HUDEP-2 (cell line): Measurements from ENCODE around the gene CAMTA1.

Experiments used
- DNase-seq, 76 experiments: peaks; one replicate each; lab custom pipeline; 2025; ENCODE audit not compliant: unreplicated experiment in 76 of 76; lab: John Stamatoyannopoulos, UW

Gene CAMTA1

DNA sequence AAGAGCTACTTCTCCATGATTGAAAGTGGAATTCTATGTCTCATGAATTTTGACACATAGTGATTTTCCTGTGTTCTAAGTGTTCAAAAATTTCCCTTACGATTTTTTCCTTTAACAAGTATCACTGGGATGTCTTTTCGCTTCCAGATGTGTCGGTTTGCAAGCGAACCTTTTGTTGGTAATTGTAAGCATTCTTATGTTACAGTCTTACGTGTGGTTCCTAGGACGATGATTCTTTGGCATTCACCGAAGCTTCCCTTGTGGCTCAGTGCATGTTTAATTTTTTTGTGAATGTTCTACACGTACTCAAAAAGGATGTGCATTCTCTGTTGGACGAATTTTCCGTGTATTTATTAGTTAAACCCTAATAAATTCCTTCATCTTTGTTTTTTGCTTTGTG, 211.6 kb downstream of the CAMTA1 start:
- no peak for DNase-seq

DNA sequence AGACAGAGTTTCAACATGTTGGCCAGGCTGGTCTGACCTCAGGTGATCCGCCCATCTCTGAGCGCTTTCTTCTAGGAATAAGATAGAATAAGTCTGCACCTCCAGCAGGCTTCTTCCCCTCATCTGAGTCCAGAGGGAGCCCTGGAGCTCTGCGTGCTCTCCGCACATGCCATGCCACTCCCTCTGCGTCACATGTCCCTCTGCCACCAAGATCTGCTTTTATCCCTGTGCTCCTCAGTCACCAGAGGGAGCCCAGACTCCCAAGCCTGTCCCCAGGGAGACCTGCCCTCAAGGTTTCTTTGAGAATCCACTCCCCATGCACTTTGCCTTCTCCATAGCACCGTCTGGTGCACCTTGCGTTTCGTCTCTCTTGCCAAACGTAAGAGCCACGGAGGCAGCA, 213.0 kb downstream of the CAMTA1 start:
- DNase-seq: no peak

- no peak for DNase-seq
Observed at GRCh38 chr1:6999826-7000225, 214.6 kb downstream of the CAMTA1 start.

DNA sequence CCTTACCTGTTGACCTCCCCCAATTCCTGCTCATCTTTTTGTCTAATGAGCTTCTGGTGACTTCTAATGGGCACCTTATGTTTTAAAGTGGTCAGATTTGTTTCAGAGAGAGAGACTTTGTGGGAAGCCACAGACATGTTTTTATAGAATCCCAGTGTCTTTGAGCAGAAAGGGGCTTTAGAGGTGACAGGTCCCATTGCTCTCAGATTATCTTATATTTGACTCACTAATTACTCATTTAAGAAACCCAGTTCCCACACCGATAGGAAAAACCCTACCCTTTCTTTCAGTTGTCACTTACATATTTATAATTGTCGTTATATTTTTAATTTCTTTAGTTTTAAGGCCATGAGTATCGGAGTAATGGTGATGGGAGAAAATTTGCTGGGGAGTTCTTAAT, 215.5 kb downstream of the CAMTA1 start:
- DNase-seq: no peak

- no peak for DNase-seq
Observed at GRCh38 chr1:7002728-7003127, 217.5 kb downstream of the CAMTA1 start.

- DNase-seq: no peak
Observed at GRCh38 chr1:7003676-7004075, 218.4 kb downstream of the CAMTA1 start.

DNA sequence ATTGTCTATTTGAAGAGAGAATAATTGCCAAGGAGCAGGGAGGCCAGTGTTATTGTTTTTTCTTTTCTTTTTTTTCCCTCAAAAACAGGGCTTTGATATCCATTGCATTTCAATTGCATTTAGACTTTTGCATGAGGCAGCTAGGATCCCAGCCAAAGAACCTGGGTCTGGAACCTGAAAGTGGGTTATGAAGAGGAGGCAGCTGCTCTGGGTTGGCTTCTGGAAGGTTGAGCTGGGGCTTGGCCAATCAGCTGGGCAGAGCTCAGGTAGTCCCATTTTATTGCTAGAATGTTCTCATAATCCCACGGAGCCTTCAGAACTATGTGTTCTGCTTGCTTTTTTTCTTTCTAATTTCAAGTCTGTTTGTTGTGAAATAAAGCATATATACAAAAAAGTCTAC, 218.9 kb downstream of the CAMTA1 start:
- no peak for DNase-seq

- DNase-seq: no peak
Observed at GRCh38 chr1:7005762-7006161, 220.5 kb downstream of the CAMTA1 start.

GRCh38 chr1:7006996-7007871, 222.0 kb downstream of the CAMTA1 start:
- no peak for DNase-seq

DNA sequence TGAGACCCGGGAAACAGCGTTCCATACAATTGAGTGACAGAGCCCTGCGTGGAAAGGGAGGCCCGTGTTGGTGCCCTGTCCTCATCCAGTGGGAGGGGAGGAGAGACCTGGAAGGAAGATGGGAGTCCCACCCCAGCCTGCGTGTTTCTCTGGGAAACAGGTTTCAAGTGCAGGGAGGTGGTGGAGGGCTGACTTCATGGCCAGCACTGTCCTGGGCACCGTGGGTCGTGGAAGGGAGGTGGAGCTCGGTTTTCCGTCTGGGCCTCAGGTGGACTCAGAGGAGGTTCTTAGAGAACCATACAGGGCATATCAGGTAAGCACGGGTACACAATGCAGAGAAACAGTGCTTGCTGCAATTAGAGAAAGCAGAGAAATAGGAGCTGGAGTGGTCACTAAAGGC, 222.6 kb downstream of the CAMTA1 start:
- DNase-seq: no peak

DNA sequence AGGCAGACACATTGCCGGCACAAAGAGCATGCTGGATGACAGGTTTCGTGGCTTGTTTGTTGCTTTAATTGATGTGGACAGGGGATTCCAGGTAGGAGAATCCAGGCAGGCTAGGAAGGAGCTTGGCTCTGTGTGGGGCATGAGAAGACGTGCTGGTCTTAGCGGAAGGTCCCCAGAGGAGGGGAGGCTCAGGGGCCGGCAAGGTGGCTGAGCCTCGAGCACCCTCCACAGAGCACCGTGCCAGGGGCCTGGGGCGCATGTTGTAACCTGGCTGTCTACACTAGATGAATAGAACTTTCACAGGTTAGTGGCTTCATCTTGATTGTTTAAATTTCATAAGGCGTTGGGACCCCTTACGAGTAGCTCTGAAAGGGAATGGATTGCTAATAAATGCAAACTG, 223.1 kb downstream of the CAMTA1 start:
- DNase-seq: no peak

DNA sequence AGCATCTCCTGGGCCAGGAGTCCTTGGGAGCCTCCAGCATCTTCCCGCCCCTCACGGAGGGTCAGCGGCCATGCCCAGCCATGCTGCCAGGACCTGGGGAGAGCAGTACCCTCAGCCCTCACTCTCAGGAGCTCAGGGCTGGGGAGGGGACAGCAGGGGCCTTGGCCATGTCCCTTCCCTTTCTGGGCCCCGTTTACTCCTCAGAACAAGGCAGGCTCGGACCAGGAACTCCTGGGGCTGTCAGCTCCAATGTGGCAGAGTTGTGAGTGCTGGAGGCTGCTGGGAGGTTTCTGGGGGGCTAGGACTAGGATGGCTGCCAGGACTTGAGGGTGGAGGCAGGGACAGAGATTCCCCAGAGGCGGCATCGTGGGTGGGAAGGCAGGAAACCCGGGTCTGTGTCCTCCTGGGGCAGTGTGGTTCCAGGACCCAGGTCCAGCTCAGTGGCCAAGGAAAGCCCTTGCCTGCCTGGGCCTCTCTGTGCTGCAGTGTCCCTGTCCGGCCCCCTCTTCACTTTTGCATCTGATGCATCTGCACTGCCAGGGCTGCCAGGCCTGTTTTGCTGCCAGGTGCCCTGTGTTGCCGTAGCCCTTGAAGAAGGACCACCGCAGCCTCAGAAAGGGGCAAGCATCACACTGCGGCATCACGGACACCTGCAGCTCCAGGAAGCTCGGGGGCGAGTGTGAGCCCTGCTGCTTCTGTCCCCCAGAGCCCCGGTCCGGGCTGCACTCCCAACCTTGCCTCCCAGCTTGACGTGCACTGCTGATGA, 223.9 kb downstream of the CAMTA1 start:
- no peak for DNase-seq

DNA sequence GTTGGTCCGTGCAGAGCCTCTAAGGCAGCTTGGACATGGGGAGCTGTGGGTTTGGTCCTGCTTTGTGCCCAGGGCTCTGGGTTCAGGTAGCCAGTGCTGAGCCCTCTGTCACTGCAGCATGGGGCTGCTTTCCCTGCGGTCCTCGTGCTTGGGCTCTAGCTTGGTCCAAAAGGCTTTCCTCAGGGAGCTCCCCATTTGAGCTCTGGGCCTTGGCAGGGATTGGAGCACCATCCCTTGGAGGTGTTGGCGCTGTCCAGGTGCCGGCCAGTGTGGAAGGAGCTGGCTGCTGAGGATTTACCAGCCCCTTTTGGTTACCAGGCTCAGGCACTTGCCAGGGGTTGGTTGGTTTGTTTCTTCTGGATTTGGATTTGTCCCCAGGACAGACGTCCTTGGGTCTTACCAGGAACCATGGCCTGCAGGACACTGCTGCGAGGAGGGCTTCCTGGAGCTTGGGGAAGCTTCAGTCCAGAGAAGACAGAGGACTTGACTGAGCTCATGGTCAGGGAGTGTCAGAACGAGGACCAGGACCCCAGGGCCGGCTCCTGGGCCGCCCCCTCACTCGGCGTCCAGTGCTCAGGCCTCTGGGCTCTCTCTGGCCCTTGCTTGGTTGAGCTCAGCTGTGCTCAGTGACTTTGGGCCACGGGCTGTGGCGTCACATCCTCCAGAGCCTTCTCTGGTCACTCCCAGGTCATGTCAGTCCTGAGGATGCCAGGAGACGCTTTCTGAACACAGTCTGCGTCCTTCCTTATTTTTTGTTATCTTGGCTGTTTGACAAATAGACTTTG, 224.7 kb downstream of the CAMTA1 start:
- DNase-seq: no peak

GRCh38 chr1:7010534-7011200, 225.4 kb downstream of the CAMTA1 start:
- DNase-seq: no peak

- DNase-seq: no peak
Observed at GRCh38 chr1:7011826-7012225, 226.6 kb downstream of the CAMTA1 start.

- DNase-seq: no peak
Observed at GRCh38 chr1:7012461-7012924, 227.2 kb downstream of the CAMTA1 start.

GRCh38 chr1:7013833-7014639, 228.8 kb downstream of the CAMTA1 start:
- DNase-seq: no peak

GRCh38 chr1:7014640-7014930, 229.3 kb downstream of the CAMTA1 start:
- DNase-seq: no peak

- no peak for DNase-seq
Observed at GRCh38 chr1:7015022-7015421, 229.8 kb downstream of the CAMTA1 start.

- DNase-seq: no peak
Observed at GRCh38 chr1:7018351-7018750, 233.1 kb downstream of the CAMTA1 start.
